Activated T-cell treated with anti-CD3 and anti-CD28 coated beads, Interleukin-2, amount 50 U/mL, for 72 hours (primary cell): ENCODE measurements around the gene ATG7. TPM values are rescaled to one million over a fixed set of nuclear protein-coding genes. Genes with fewer than 3 reads are reported as not detected.
"Not testable (repeated sequence)": the region's sequence is repeated elsewhere in the genome, so short reads cannot be mapped to it uniquely, and the experiment has no call there.

Experiments used
- ATAC-seq, 2 donors: fragments of 150-1000 bp; cut with Tn5 transposase; replicated peaks in 1 of 2; 2 replicates each; pipeline ENCODE4 v1.10.0; 2021; ENCODE audit warnings: moderate library complexity in 2 of 2, mild to moderate bottlenecking in 1 of 2
- DNase-seq, 2 donors: peaks; one replicate each; pipeline ENCODE4 v3.0.0; 2021 to 2022; ENCODE audit warnings: mixed read lengths in 1 of 2
- H3K27ac Mint-ChIP-seq: one replicate; pipeline ENCODE4 v1.8.0; 2022; ENCODE audit warnings: mild to moderate bottlenecking, moderate library complexity, mixed read lengths
- H3K27me3 Mint-ChIP-seq: one replicate; pipeline ENCODE4 v1.8.0; 2022; ENCODE audit warnings: low read depth, mixed read lengths
- H3K36me3 Mint-ChIP-seq, 2 donors: one replicate each; pipeline ENCODE4 v1.8.0; 2022; ENCODE audit warnings: mixed read lengths in 2 of 2, mild to moderate bottlenecking in 1 of 2; ENCODE audit not compliant: insufficient read depth in 2 of 2
- H3K4me1 Mint-ChIP-seq: one replicate; pipeline ENCODE4 v1.8.0; 2022; ENCODE audit warnings: low read depth, mixed read lengths
- H3K4me3 Mint-ChIP-seq, 2 donors: one replicate each; pipeline ENCODE4 v1.8.0; 2022; ENCODE audit warnings: mild to moderate bottlenecking in 2 of 2, mixed read lengths in 2 of 2, moderate library complexity in 2 of 2
- H3K9me3 Mint-ChIP-seq, 2 donors: one replicate each; pipeline ENCODE4 v1.8.0; 2022; ENCODE audit warnings: mixed read lengths in 2 of 2
- total RNA-seq, 2 donors: library from RNA; stranded (reverse); gene quantifications; one replicate each; pipeline ENCODE4 v1.2.3, GENCODE V29; 2022

Gene ATG7
- total RNA-seq, 2 donors from 2014 or later: 29.7 to 38.2 TPM

DNA sequence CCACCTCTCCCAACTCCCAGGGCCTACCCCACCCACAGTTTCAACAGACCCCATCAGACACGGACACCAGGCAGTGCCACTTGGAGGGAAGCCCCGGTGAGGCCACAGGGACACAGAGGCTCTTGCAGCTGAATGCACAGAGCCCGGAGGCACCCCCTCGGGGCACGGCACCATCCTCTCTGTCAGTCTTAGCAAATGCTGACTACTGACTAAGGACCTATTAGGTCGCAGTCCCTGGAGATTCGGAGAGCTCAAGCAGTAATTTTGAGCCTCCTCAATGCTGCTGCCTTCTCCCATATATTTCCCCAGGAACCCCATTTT is 291.6 kb downstream of the ATG7 start:
- Mint-ChIP-seq H3K36me3 (peaks cover 0 to 2% of the 10 kb centered on the region in 2 donors), H3K4me1 (peaks cover 16% of the 10 kb centered on the region), H3K9me3 (no peaks in the 10 kb centered on the region), H3K27ac (no peak overlapping the region), H3K4me3 (no peak overlapping the region), H3K27me3 (no peaks in the 10 kb centered on the region)
- ATAC-seq (no peak), DNase-seq (no peak)

- ATAC-seq (no peak), DNase-seq (no peak)
- Mint-ChIP-seq H3K4me3 (no peak overlapping the region), H3K27ac (no peak overlapping the region), H3K9me3 (no peaks in the 10 kb centered on the region), H3K4me1 (peaks cover 16% of the 10 kb centered on the region), H3K27me3 (no peaks in the 10 kb centered on the region), H3K36me3 (peaks cover 0 to 2% of the 10 kb centered on the region in 2 donors)
Measured at GRCh38 chr3:11564577-11565001, 292.4 kb downstream of the ATG7 start.

DNA sequence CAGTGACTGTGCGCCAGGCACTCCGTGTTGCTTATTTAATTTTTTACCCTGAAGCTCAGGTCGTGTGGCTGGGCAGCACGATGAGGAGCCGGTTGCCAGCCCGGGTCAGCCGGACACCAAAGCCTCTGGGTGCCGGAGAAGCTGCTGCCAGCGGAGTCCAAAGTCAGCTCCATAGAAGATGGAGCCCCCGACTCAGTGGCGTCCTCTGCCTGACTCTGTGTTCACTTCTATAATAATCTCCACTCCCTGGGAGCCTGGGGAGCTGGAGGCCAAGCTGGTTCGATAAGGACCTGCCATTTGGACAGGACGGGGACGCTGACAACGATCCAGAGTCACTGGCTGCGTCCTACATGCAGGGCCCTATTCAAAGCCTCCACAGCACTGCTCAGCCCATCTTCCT is 292.9 kb downstream of the ATG7 start:
- DNase-seq: no peak
- Mint-ChIP-seq H3K4me3 (no peak overlapping the region), H3K9me3 (no peaks in the 10 kb centered on the region), H3K4me1 (peaks cover 14% of the 10 kb centered on the region), H3K27ac (no peak overlapping the region), H3K27me3 (no peaks in the 10 kb centered on the region), H3K36me3 (peaks cover 0 to 2% of the 10 kb centered on the region in 2 donors)
- ATAC-seq: no peak

DNA sequence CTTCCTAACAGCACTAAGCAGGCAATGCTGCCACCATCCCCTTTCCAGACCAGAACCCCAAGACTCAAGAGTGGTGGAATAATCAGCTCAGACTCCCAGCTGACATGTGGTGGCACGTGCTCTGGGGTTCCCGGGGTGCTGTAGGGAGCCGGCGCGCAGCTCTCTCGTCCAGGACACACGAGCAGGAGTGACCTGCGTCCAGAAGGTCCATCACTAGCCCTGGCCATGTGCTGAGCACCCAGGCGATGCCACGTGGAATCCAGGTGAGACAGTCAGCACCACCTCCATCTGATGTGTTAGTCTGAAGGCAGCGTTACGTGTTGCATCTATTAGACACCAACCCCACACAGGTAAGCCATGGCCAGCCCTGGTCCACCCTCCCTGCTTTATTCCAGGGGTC is 293.3 kb downstream of the ATG7 start:
- DNase-seq: no peak
- H3K36me3 Mint-ChIP-seq: peaks cover 0 to 2% of the 10 kb centered on the region in 2 donors

GRCh38 chr3:11565932-11566331 is 293.7 kb downstream of the ATG7 start:
- ATAC-seq: no peak
- no peak overlapping the region for H3K4me3 Mint-ChIP-seq
- no peaks in the 10 kb centered on the region for H3K27me3 Mint-ChIP-seq
- no peaks in the 10 kb centered on the region for H3K9me3 Mint-ChIP-seq
- DNase-seq: no peak
- H3K4me1 Mint-ChIP-seq: peaks cover 8% of the 10 kb centered on the region
- H3K27ac Mint-ChIP-seq: no peak overlapping the region
- H3K36me3 Mint-ChIP-seq: peaks cover 0 to 2% of the 10 kb centered on the region in 2 donors

More for the DNA sequence above, 293.3 kb downstream of the ATG7 start:
- H3K27ac Mint-ChIP-seq: no peak overlapping the region
- no peak overlapping the region for H3K4me3 Mint-ChIP-seq
- ATAC-seq: no peak
- no peaks in the 10 kb centered on the region for H3K27me3 Mint-ChIP-seq
- peaks cover 10% of the 10 kb centered on the region for H3K4me1 Mint-ChIP-seq
- no peaks in the 10 kb centered on the region for H3K9me3 Mint-ChIP-seq

GRCh38 chr3:11566478-11566877 is 294.3 kb downstream of the ATG7 start:
- no peak for DNase-seq
- no peak for ATAC-seq
- Mint-ChIP-seq H3K4me1 (peaks cover 8% of the 10 kb centered on the region), H3K4me3 (no peak overlapping the region), H3K36me3 (peaks cover 0 to 2% of the 10 kb centered on the region in 2 donors), H3K9me3 (no peaks in the 10 kb centered on the region), H3K27me3 (no peaks in the 10 kb centered on the region), H3K27ac (no peak overlapping the region)

DNA sequence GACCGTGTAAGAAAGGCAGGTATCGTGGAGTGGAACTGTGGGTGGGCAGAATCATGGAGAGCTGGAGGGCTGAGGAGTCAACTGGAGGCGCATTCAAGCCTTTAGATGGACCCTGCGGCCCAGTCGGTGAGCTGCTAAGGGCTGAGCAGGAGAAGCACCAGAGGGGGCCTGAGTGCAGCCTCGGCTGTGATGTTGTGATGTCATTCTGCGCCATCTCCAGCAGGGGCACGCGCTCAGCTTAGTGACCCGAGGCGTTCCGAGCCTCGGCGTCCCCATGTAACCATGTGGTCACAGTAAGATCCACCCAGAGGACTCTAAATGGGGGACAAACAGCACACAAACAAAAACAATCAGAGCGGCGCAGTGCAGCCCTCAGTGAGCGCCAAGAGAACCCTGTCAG is 294.7 kb downstream of the ATG7 start:
- ATAC-seq: no peak

GRCh38 chr3:11567516-11568467 is 295.6 kb downstream of the ATG7 start:
- Mint-ChIP-seq H3K4me3 (no peak overlapping the region), H3K27ac (no peak overlapping the region), H3K4me1 (peaks cover 8% of the 10 kb centered on the region), H3K36me3 (peaks cover 0 to 2% of the 10 kb centered on the region in 2 donors), H3K27me3 (no peaks in the 10 kb centered on the region), H3K9me3 (no peaks in the 10 kb centered on the region)
- DNase-seq (peak in 1 of 2 donors; percentile 15), ATAC-seq (peak in 1 of 2 donors; percentile 63)

More for the DNA sequence above, 294.7 kb downstream of the ATG7 start:
- H3K27ac Mint-ChIP-seq: no peak overlapping the region
- H3K36me3 Mint-ChIP-seq: peaks cover 0 to 2% of the 10 kb centered on the region in 2 donors
- no peak overlapping the region for H3K4me3 Mint-ChIP-seq
- H3K4me1 Mint-ChIP-seq: peaks cover 8% of the 10 kb centered on the region
- H3K9me3 Mint-ChIP-seq: no peaks in the 10 kb centered on the region
- no peak for DNase-seq
- no peaks in the 10 kb centered on the region for H3K27me3 Mint-ChIP-seq

GRCh38 chr3:11568503-11569155 is 296.4 kb downstream of the ATG7 start:
- no peak for DNase-seq
- Mint-ChIP-seq H3K9me3 (no peaks in the 10 kb centered on the region), H3K4me1 (peaks cover 8% of the 10 kb centered on the region), H3K27ac (no peak overlapping the region), H3K36me3 (peaks cover 0 to 3% of the 10 kb centered on the region in 2 donors), H3K4me3 (no peak overlapping the region), H3K27me3 (no peaks in the 10 kb centered on the region)
- no peak for ATAC-seq

DNA sequence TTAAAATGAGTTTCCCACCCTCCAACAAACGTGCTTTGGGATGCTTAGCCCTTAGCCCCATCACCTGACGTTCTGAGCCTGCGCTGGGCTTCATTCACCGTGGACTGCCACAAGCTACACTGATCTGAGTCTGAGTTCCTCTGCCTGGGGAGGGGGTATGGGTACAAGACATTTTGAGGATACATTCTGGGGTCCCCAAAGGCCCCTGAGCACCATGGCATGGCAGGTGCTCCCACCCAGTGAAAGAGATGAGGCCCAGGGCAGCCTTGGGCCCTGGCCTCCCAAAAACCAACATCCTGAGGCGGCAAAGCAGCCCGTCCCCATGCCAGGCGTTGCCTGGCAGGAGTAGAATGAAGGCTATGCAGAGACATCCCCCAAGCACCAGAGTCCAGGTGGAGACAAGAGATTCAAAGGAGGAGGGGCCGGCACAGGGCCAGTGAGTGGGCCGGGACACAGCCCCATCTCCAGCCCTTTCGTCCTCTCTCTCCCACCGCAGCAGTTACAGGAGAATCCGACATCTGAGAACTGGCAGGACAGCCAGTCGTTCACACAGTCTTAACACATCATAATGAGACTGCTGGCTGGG is 297.1 kb downstream of the ATG7 start:
- no peak overlapping the region for H3K27ac Mint-ChIP-seq
- no peak for ATAC-seq
- peaks cover 0 to 3% of the 10 kb centered on the region in 2 donors for H3K36me3 Mint-ChIP-seq

DNA sequence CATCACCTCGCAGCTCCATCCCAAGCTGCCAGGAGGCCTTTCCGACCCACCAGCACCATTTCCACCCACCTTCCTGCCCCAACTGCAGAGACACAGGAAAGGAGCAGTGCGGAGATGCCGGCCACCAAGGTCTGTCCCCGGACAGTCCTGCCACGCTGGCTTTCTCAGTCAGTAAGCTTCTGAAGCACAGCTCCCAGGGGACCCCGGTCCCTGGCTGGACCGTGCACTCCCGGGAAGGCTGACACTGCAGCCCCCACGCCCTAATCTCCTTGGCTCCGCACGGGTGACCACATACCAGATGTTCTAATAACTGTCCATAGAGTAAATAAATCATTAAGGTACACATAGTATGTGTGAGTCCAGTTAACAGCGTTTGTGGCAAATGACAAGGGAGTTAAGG is 298.1 kb downstream of the ATG7 start:
- H3K36me3 Mint-ChIP-seq: peaks cover 0 to 3% of the 10 kb centered on the region in 2 donors
- H3K9me3 Mint-ChIP-seq: no peaks in the 10 kb centered on the region
- H3K4me3 Mint-ChIP-seq: no peak overlapping the region
- H3K4me1 Mint-ChIP-seq: peaks cover 8% of the 10 kb centered on the region
- ATAC-seq (no peak), DNase-seq (no peak)
- no peak overlapping the region for H3K27ac Mint-ChIP-seq
- H3K27me3 Mint-ChIP-seq: no peaks in the 10 kb centered on the region

More for the DNA sequence above, 297.1 kb downstream of the ATG7 start:
- no peak overlapping the region for H3K4me3 Mint-ChIP-seq
- H3K27me3 Mint-ChIP-seq: no peaks in the 10 kb centered on the region
- H3K4me1 Mint-ChIP-seq: peaks cover 8% of the 10 kb centered on the region
- DNase-seq: no peak
- no peaks in the 10 kb centered on the region for H3K9me3 Mint-ChIP-seq

DNA sequence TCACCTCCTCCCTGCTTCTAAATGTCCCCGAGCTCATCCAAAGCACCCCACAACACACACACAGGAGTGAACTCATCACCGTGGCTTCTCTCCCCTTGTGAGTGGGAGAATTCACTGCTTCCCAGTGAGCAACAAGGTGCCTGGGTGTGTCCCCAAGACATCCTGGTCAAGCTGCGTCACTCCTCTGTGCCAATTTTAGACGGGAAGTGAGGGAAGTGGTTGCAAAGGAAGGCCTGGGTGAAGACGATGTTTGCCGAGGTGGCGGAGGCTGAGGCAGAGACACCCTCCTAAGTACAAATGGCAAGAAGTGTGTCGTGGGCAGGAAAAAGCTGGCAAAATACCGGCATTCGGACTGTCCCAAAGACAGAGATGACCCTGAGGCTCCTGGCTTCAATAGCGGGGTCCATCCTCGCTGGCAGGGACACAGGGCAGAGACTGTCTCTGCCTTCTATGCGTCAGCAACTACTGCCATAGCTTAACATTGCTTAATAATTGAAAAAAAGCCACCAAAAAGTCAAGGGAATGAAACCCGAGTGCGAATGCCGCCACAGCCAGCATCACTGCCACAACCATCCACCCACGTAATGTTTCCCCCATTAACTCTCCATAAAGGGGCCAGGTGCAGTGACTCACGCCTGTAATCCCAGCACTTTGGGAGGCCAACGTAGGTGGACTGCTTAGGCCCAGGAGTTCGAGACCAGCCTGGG is 298.7 kb downstream of the ATG7 start:
- Mint-ChIP-seq H3K9me3 (no peaks in the 10 kb centered on the region), H3K27me3 (no peaks in the 10 kb centered on the region), H3K4me3 (no peak overlapping the region), H3K27ac (no peak overlapping the region), H3K36me3 (peaks cover 0 to 3% of the 10 kb centered on the region in 2 donors), H3K4me1 (peaks cover 8% of the 10 kb centered on the region)
- DNase-seq: no peak
- ATAC-seq: no peak

GRCh38 chr3:11572660-11573059 is 300.5 kb downstream of the ATG7 start:
- H3K27me3 Mint-ChIP-seq, H3K27ac Mint-ChIP-seq, ATAC-seq, H3K4me3 Mint-ChIP-seq, H3K36me3 Mint-ChIP-seq, H3K4me1 Mint-ChIP-seq, H3K9me3 Mint-ChIP-seq, DNase-seq: not testable (repeated sequence)
